ENCODE measurements around the gene ADIPOQ.

- TF ChIP-seq EZH2 (IDR thresholded peaks at IDR 0.05; ENCODE audit: low read length, unreplicated experiment) (no peak), CTCF (conservative IDR thresholded peaks at IDR 0.05; ENCODE audit: low read depth, low read length) (no peak), EZH2phosphoT487 (IDR thresholded peaks at IDR 0.05; ENCODE audit: borderline replicate concordance, low read length) (no peak)
These were observed 16.6 kb upstream of the ADIPOQ start for GRCh38 chr3:186825872-186826409.
